Stimulated activated CD4-positive, alpha-beta T cell treated with anti-CD3 and anti-CD28 coated beads, Interleukin-2, amount 100 ng/mL, for 48 hours (primary cell): ENCODE results near the gene OR2H2.

Experiments
- DNase-seq, 2 donors: peaks; one replicate each; pipeline ENCODE4 v3.0.0-alpha.2; 2020

Gene OR2H2

GRCh38 chr6:29593199-29593855 lies 8.4 kb downstream of the OR2H2 start:
- DNase-seq = no peak

GRCh38 chr6:29596381-29596900 lies 11.5 kb downstream of the OR2H2 start:
- no peak for DNase-seq

- no peak for DNase-seq
Observed at GRCh38 chr6:29597184-29597583, 12.3 kb downstream of the OR2H2 start.

- no peak for DNase-seq
Observed at GRCh38 chr6:29598172-29598747, 13.3 kb downstream of the OR2H2 start.

- DNase-seq = no peak
Observed at GRCh38 chr6:29602564-29603361, 17.8 kb downstream of the OR2H2 start.

GRCh38 chr6:29603456-29603855 lies 18.5 kb downstream of the OR2H2 start:
- no peak for DNase-seq

- DNase-seq = no peak
Observed at GRCh38 chr6:29603930-29604329, 19.0 kb downstream of the OR2H2 start.

- no peak for DNase-seq
Observed at GRCh38 chr6:29608131-29608530, 23.2 kb downstream of the OR2H2 start.

GRCh38 chr6:29610540-29610939 lies 25.6 kb downstream of the OR2H2 start:
- no peak for DNase-seq

GRCh38 chr6:29611426-29611825 lies 26.5 kb downstream of the OR2H2 start:
- DNase-seq = no peak

GRCh38 chr6:29617782-29618554 lies 33.0 kb downstream of the OR2H2 start:
- no peak for DNase-seq

GRCh38 chr6:29619578-29620160 lies 34.7 kb downstream of the OR2H2 start:
- DNase-seq = no peak

- no peak for DNase-seq
Observed at GRCh38 chr6:29620630-29621029, 35.7 kb downstream of the OR2H2 start.

GRCh38 chr6:29624520-29624961 lies 39.6 kb downstream of the OR2H2 start:
- DNase-seq = no peak

- DNase-seq = no peak
Observed at GRCh38 chr6:29625337-29625930, 40.5 kb downstream of the OR2H2 start.

GRCh38 chr6:29626948-29627754 lies 42.2 kb downstream of the OR2H2 start:
- DNase-seq = no peak

- peak; percentile 23 to 37 for DNase-seq
Observed at GRCh38 chr6:29627755-29628418, 43.0 kb downstream of the OR2H2 start.

GRCh38 chr6:29628419-29629281 lies 43.7 kb downstream of the OR2H2 start:
- peak; percentile 55 to 63 for DNase-seq

GRCh38 chr6:29629571-29629970 lies 44.6 kb downstream of the OR2H2 start:
- no peak for DNase-seq

- DNase-seq = no peak
Observed at GRCh38 chr6:29630315-29630714, 45.4 kb downstream of the OR2H2 start.
